NCI-H526 (cell line): Measurements from ENCODE around the gene CYYR1.

Experiments used
- DNase-seq, 2 experiments: peaks; one replicate each; lab custom pipeline; 2025; lab: John Stamatoyannopoulos, UW

The CYYR1 gene

GRCh38 chr21:26572702-26573381, at the start of gene CYYR1:
Gene CYYR1 (minus strand): TSS chr21:26573286. CDS start chr21:26572940, 346 bp downstream.
- DNase-seq = no peak

GRCh38 chr21:26617176-26617575, 44.1 kb upstream of the CYYR1 start:
- DNase-seq = no peak

- no peak for DNase-seq
Measured at GRCh38 chr21:26614251-26614650, 41.2 kb upstream of the CYYR1 start.

GRCh38 chr21:26599261-26599660, 26.2 kb upstream of the CYYR1 start:
- DNase-seq = no peak

GRCh38 chr21:26597981-26598380, 24.9 kb upstream of the CYYR1 start:
- no peak for DNase-seq

- DNase-seq = no peak
Measured at GRCh38 chr21:26597031-26597430, 23.9 kb upstream of the CYYR1 start.

GRCh38 chr21:26595971-26596370, 22.9 kb upstream of the CYYR1 start:
- no peak for DNase-seq

- no peak for DNase-seq
Measured at GRCh38 chr21:26593800-26594199, 20.7 kb upstream of the CYYR1 start.

- DNase-seq = no peak
Measured at GRCh38 chr21:26591543-26591942, 18.5 kb upstream of the CYYR1 start.

- DNase-seq = no peak
Measured at GRCh38 chr21:26588446-26588845, 15.4 kb upstream of the CYYR1 start.

GRCh38 chr21:26587736-26588201, 14.7 kb upstream of the CYYR1 start:
- DNase-seq = no peak

GRCh38 chr21:26583769-26584168, 10.7 kb upstream of the CYYR1 start:
- DNase-seq = no peak

GRCh38 chr21:26581818-26582217, 8.7 kb upstream of the CYYR1 start:
- no peak for DNase-seq

- no peak for DNase-seq
Measured at GRCh38 chr21:26572076-26572701, 897 bp downstream of the CYYR1 start.

GRCh38 chr21:26570203-26570602, 2.9 kb downstream of the CYYR1 start:
- no peak for DNase-seq

- DNase-seq = no peak
Measured at GRCh38 chr21:26565546-26565945, 7.5 kb downstream of the CYYR1 start.

GRCh38 chr21:26565111-26565510, 8.0 kb downstream of the CYYR1 start:
- no peak for DNase-seq

- DNase-seq = no peak
Measured at GRCh38 chr21:26563856-26564503, 9.1 kb downstream of the CYYR1 start.

GRCh38 chr21:26560612-26561011, 12.5 kb downstream of the CYYR1 start:
- DNase-seq = no peak

- DNase-seq = no peak
Measured at GRCh38 chr21:26559099-26559498, 14.0 kb downstream of the CYYR1 start.

GRCh38 chr21:26557106-26557505, 16.0 kb downstream of the CYYR1 start:
- no peak for DNase-seq

- DNase-seq = no peak
Measured at GRCh38 chr21:26555540-26556146, 17.4 kb downstream of the CYYR1 start.

GRCh38 chr21:26554365-26554764, 18.7 kb downstream of the CYYR1 start:
- no peak for DNase-seq
